Type B pancreatic cell (in vitro differentiated cells): ENCODE data around the gene CCP110. TPM values are rescaled to one million over a fixed set of nuclear protein-coding genes. Genes with fewer than 3 reads are reported as not detected.

Source experiments
- DNase-seq: peaks from one replicate; pipeline ENCODE4 v3.0.0; 2021; ENCODE audit warnings: mixed read lengths; ENCODE audit not compliant: unreplicated experiment; ENCODE audit errors: extremely low spot score
- H3K27ac Mint-ChIP-seq: 2 replicates; pipeline ENCODE4 v1.8.0; 2021; ENCODE audit warnings: mild to moderate bottlenecking, mixed read lengths
- H3K27me3 Mint-ChIP-seq: 2 replicates; pipeline ENCODE4 v1.8.0; 2021; ENCODE audit warnings: mixed read lengths
- H3K36me3 Mint-ChIP-seq: 2 replicates; pipeline ENCODE4 v1.8.0; 2021; ENCODE audit warnings: mixed read lengths
- H3K4me1 Mint-ChIP-seq: one replicate; pipeline ENCODE4 v1.8.0; 2021; ENCODE audit warnings: mixed read lengths; ENCODE audit not compliant: unreplicated experiment
- H3K4me3 Mint-ChIP-seq: 2 replicates; pipeline ENCODE4 v1.8.0; 2021; ENCODE audit warnings: mild to moderate bottlenecking, mixed read lengths
- H3K9me3 Mint-ChIP-seq: 2 replicates; pipeline ENCODE4 v1.8.0; 2021; ENCODE audit warnings: mixed read lengths
- CTCF ChIP-seq: fragments of 200-600 bp; sonication (generic); conservative IDR thresholded peaks from 2 replicates; pipeline ENCODE4 v1.5.0; 2021; ENCODE audit warnings: antibody characterized with exemption, mild to moderate bottlenecking
- total RNA-seq: library from RNA; stranded (reverse); gene quantifications from 2 replicates; pipeline ENCODE4 v1.2.1, GENCODE V29; 2021; ENCODE audit warnings: low replicate concordance

CCP110 gene
- total RNA-seq, 1 donor from 2014 or later: 29.1 TPM

DNA sequence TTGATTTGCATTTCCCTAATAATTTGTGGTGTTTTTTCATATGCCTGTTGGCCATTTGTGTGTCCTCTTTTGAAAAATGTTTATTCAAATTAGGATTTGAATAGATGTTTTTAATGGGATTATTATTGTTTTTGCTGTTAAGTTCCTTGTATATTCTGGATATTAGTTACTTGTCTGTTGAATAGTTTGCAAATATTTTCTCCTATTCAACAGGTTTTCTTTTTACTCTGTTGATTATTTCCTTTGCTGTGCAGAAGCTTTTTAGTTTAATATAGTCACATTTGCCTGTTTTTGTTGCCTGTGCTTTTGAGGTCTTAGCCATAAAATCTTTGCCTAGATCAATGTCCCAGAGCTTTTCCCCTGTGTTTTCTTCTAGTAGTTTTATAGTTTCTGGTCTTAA, 11.4 kb upstream of the CCP110 start:
- Mint-ChIP-seq H3K9me3 (no peaks in the 10 kb centered on the region), H3K36me3 (peaks cover 44% of the 10 kb centered on the region), H3K27ac (no peak overlapping the region), H3K4me3 (no peak overlapping the region), H3K4me1 (no peaks in the 10 kb centered on the region), H3K27me3 (no peaks in the 10 kb centered on the region)
- DNase-seq: no peak
- no peak for TF ChIP-seq CTCF

DNA sequence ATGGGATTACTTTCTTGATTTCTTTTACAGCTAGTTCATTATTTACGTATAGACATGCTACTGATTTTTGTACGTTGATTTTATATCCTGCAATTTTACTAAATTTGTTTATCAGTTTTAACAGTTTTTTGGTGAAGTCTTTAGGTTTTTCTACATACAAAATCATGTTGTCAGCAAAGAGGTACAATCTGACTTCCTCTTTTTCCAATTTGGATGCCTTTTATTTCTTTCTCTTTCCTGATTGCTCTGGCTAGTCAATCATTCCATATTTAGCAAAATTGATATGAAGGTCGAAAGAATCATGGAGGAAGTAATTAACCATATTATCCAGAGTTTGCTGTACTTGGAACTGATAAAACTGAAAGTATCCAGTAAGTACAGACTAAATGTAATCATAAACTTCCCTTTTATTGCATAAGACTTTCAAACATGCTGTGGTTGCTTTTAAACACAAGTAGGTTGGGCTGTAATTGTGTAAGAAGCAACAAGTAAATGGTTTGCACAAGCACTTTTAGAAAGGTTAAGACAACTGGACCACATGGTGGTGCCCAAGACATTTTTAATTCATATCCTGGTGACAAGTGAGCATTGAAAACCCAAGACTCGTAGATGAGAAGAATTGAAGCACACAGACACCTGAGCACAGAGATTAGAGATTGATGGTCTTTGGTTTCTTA, 10.2 kb upstream of the CCP110 start:
- no peak for DNase-seq
- H3K36me3 Mint-ChIP-seq: peaks cover 42% of the 10 kb centered on the region
- TF ChIP-seq CTCF: no peak
- no peaks in the 10 kb centered on the region for H3K27me3 Mint-ChIP-seq
- H3K9me3 Mint-ChIP-seq: no peaks in the 10 kb centered on the region
- no peak overlapping the region for H3K4me3 Mint-ChIP-seq
- no peak overlapping the region for H3K27ac Mint-ChIP-seq
- H3K4me1 Mint-ChIP-seq: peaks cover 4% of the 10 kb centered on the region

GRCh38 chr16:19515757-19516156, 8.0 kb upstream of the CCP110 start:
- H3K9me3 Mint-ChIP-seq: no peaks in the 10 kb centered on the region
- no peak for TF ChIP-seq CTCF
- peaks cover 9% of the 10 kb centered on the region for H3K4me1 Mint-ChIP-seq
- no peak for DNase-seq
- peaks cover 42% of the 10 kb centered on the region for H3K36me3 Mint-ChIP-seq
- no peaks in the 10 kb centered on the region for H3K27me3 Mint-ChIP-seq
- H3K27ac Mint-ChIP-seq: peak overlapping the region; percentile 76
- H3K4me3 Mint-ChIP-seq: no peak overlapping the region

DNA sequence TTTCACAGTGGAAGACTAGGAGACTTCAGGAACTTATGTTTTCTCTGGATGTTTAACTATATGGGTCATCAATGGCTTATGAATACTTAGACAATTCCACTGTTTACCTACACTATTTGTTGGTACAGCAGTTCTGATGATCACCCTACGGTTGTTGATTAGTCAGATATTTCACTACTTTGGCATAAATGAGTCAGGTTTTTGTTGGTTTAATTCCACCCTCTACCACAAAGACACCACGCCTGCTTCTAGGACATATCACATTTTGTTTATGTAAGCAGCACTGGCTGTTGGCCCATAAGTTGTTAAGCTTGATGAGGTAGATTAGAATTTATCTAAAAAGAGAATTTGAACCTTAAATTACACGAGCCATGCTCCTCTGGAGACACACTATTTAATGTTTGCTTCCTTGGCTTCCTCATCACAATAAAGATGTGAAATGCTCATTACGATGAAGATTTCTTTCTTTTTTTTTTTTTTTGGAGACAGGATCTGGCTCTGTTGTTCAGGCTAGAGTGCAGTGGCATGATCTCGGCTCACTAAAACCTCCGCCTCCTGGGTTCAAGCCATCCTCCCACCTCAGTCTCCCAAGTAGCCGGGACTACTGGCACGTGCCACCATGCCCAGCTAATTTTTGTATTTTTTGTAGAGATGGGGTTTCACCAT, 6.2 kb upstream of the CCP110 start:
- DNase-seq: no peak
- no peaks in the 10 kb centered on the region for H3K9me3 Mint-ChIP-seq

GRCh38 chr16:19518388-19518787, 5.4 kb upstream of the CCP110 start:
- peaks cover 21% of the 10 kb centered on the region for H3K4me1 Mint-ChIP-seq
- no peak for DNase-seq
- H3K27me3 Mint-ChIP-seq: no peaks in the 10 kb centered on the region
- no peak for TF ChIP-seq CTCF
- peak overlapping the region; percentile 19 for H3K27ac Mint-ChIP-seq
- no peaks in the 10 kb centered on the region for H3K9me3 Mint-ChIP-seq
- H3K4me3 Mint-ChIP-seq: peak overlapping the region; percentile 3
- peaks cover 24% of the 10 kb centered on the region for H3K36me3 Mint-ChIP-seq

More for the DNA sequence above, 6.2 kb upstream of the CCP110 start:
- peak overlapping the region; percentile 10 for H3K4me3 Mint-ChIP-seq
- peaks cover 21% of the 10 kb centered on the region for H3K4me1 Mint-ChIP-seq
- H3K27ac Mint-ChIP-seq: peak overlapping the region; percentile 12
- TF ChIP-seq CTCF: no peak
- no peaks in the 10 kb centered on the region for H3K27me3 Mint-ChIP-seq
- peaks cover 32% of the 10 kb centered on the region for H3K36me3 Mint-ChIP-seq
